ENCODE data around the gene SIPA1L3.
A peak's percentile ranks its signal among the peaks of the same experiment; 100 is the strongest.

The SIPA1L3 gene

GRCh38 chr19:37935341-37935740, 28.3 kb downstream of the SIPA1L3 start:
- no peak for TF ChIP-seq CTCF (conservative IDR thresholded peaks at IDR 0.05; ENCODE audit: low read length)
- no peak for DNase-seq (ENCODE audit: low read depth)
- H3K4me3 ChIP-seq (ENCODE audit: low read length), result no peak overlapping the region

GRCh38 chr19:37936166-37936565, 29.2 kb downstream of the SIPA1L3 start:
- TF ChIP-seq CTCF (conservative IDR thresholded peaks at IDR 0.05; ENCODE audit: low read length), result no peak
- no peak for DNase-seq (ENCODE audit: low read depth)
- H3K4me3 ChIP-seq (ENCODE audit: low read length), result no peak overlapping the region

- TF ChIP-seq CTCF (conservative IDR thresholded peaks at IDR 0.05; ENCODE audit: low read length), result no peak
- no peak overlapping the region for H3K4me3 ChIP-seq (ENCODE audit: low read length)
- no peak for DNase-seq (ENCODE audit: low read depth)
Measured at GRCh38 chr19:37936886-37937285, 29.9 kb downstream of the SIPA1L3 start.

GRCh38 chr19:37938353-37938752, 31.3 kb downstream of the SIPA1L3 start:
- DNase-seq (ENCODE audit: low read depth), result no peak
- no peak for TF ChIP-seq CTCF (conservative IDR thresholded peaks at IDR 0.05; ENCODE audit: low read length)
- H3K4me3 ChIP-seq (ENCODE audit: low read length), result no peak overlapping the region

GRCh38 chr19:37941782-37942515, 34.9 kb downstream of the SIPA1L3 start:
- TF ChIP-seq CTCF (conservative IDR thresholded peaks at IDR 0.05; ENCODE audit: low read length), result no peak
- DNase-seq (ENCODE audit: low read depth), result peak; percentile 19
- no peak overlapping the region for H3K4me3 ChIP-seq (ENCODE audit: low read length)

- DNase-seq (ENCODE audit: low read depth), result no peak
- no peak for TF ChIP-seq CTCF (conservative IDR thresholded peaks at IDR 0.05; ENCODE audit: low read length)
- H3K4me3 ChIP-seq (ENCODE audit: low read length), result no peak overlapping the region
Measured at GRCh38 chr19:37942516-37942902, 35.5 kb downstream of the SIPA1L3 start.

- no peak overlapping the region for H3K4me3 ChIP-seq (ENCODE audit: low read length)
- DNase-seq (ENCODE audit: low read depth), result no peak
- TF ChIP-seq CTCF (conservative IDR thresholded peaks at IDR 0.05; ENCODE audit: low read length), result no peak
Measured at GRCh38 chr19:37943480-37943879, 36.5 kb downstream of the SIPA1L3 start.

Data from AG10803 (cell line).